Right lobe of liver (tissue), 6 donors: ENCODE data around the gene C4orf46. TPM values are rescaled to one million over a fixed set of nuclear protein-coding genes. Genes with fewer than 3 reads are reported as not detected.
"Not testable (repeated sequence)": the region's sequence is repeated elsewhere in the genome, so short reads cannot be mapped to it uniquely, and the experiment has no call there.

ENCODE experiments used
- ATAC-seq, 4 donors: fragments of 200-7000 bp; cut with Tn5 transposase; one replicate each; pipeline ENCODE4 v1.9.1; 2020; ENCODE audit warnings: mild to moderate bottlenecking in 4 of 4, moderate library complexity in 4 of 4
- DNase-seq, 3 donors: peaks; one replicate each; pipeline ENCODE4 v3.0.0-alpha.2; 2020
- H3K27ac ChIP-seq, 3 donors: fragments of 200-600 bp; one replicate each; pipeline ENCODE4 v1.8.0; 2022
- H3K27me3 ChIP-seq, 2 donors: fragments of 200-600 bp; one replicate each; pipeline ENCODE4 v1.8.0; 2022
- H3K36me3 ChIP-seq, 4 donors: fragments of 200-600 bp; sonication (generic) in 1 of 4; one replicate each; pipeline versions ENCODE4 v1.5.1 to v1.8.0; 2017 to 2022; ENCODE audit warnings: control low read depth in 1 of 4
- H3K4me1 ChIP-seq, 4 donors: fragments of 200-600 bp; sonication (generic) in 1 of 4; one replicate each; pipeline versions ENCODE4 v1.5.1 to v1.8.0; 2017 to 2022; ENCODE audit warnings: control low read depth in 1 of 4
- H3K4me3 ChIP-seq, 3 donors: fragments of 200-600 bp; one replicate each; pipeline ENCODE4 v1.8.0; 2022
- H3K9me3 ChIP-seq, 4 donors: fragments of 200-600 bp; sonication (generic) in 1 of 4; one replicate each; pipeline versions ENCODE4 v1.5.1 to v1.8.0; 2017 to 2022; ENCODE audit warnings: control low read depth in 1 of 4
- POLR2A ChIP-seq: fragments of 450-650 bp; IDR thresholded peaks from one replicate; pipeline ENCODE4 v1.6.1; 2017; ENCODE audit warnings: antibody characterized with exemption, mild to moderate bottlenecking
- WGBS: methylation state at CpG from one replicate; pipeline ENCODE4 v1.1.6; 2018; ENCODE audit warnings: low coverage, low lambda C conversion rate; ENCODE audit not compliant: insufficient coverage; ENCODE audit errors: missing lambda C conversion rate; 5-methylcytosine and 5-hydroxymethylcytosine counted together
- intact Hi-C, 2 donors: fragments of 100-400 bp; cut with DNase I; formaldehyde crosslinking; loops; one replicate each; pipeline versions ENCODE4 v1.11.2 to v1.14.1; 2022
- total RNA-seq, 6 experiments: library from RNA; depleted of rRNA in 2 of 6; stranded (reverse); fragments of >200 nt in 2 of 6; fragmentation: NEBNext Ultra II Directional in 3 of 6; extraction: Animal tissue kit (Norgen Biotek cat#: 25700) in 3 of 6; gene quantifications; one replicate each; pipeline versions ENCODE4 v1.1.0 to v1.2.4, GENCODE V29; 2016 to 2023
- TF ChIP-seq, protein P1 (sequence below), 4 donors: fragments of 200-600 bp in 3 of 4; fragments of 450-650 bp in 1 of 4; IDR thresholded peaks; one replicate each; pipeline versions ENCODE4 v1.5.1 to v1.8.0; 2016 to 2022; ENCODE audit warnings: antibody characterized with exemption in 4 of 4, mild to moderate bottlenecking in 2 of 4
- donor health status: DM: no; HTN: yes; CAD: no.
- donor health status: DM: no; HTN: no; CAD: no.
- donor health status: DM: no; HTN: no; CAD: no.
- donor health status: DM: no; HTN: yes; CAD: no.
- donor health status: DM: no; HTN: yes; CAD: no.

Gene C4orf46
- total RNA-seq, 6 experiments from 2014 or later: 0.54 to 2.8 (median 0.92) TPM

DNA sequence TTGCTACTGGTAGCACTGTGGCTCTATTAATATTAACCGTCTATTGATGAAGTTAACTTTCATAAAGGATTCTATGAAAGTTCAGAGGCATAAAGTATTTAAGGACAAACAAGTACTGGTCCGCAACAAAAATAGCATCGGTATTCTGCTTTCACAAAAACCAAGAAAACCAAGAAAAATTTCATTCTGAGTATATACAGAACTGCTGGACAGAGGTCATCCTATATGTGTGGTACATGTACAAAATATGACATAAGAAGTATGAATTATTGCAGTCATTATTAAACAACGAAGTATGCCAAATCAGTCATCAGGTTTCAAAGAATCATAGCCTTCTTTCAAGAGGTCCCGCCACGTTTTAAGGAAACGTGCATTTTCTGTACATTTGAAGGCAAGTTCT is 2.4 kb downstream of the C4orf46 start:
- no peaks in the 10 kb centered on the region for H3K36me3 ChIP-seq
- H3K27me3 ChIP-seq: no peaks in the 10 kb centered on the region
- TF ChIP-seq, protein P1, sequence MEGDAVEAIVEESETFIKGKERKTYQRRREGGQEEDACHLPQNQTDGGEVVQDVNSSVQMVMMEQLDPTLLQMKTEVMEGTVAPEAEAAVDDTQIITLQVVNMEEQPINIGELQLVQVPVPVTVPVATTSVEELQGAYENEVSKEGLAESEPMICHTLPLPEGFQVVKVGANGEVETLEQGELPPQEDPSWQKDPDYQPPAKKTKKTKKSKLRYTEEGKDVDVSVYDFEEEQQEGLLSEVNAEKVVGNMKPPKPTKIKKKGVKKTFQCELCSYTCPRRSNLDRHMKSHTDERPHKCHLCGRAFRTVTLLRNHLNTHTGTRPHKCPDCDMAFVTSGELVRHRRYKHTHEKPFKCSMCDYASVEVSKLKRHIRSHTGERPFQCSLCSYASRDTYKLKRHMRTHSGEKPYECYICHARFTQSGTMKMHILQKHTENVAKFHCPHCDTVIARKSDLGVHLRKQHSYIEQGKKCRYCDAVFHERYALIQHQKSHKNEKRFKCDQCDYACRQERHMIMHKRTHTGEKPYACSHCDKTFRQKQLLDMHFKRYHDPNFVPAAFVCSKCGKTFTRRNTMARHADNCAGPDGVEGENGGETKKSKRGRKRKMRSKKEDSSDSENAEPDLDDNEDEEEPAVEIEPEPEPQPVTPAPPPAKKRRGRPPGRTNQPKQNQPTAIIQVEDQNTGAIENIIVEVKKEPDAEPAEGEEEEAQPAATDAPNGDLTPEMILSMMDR (IDR thresholded peaks at IDR 0.05): no peak
- no peak for TF ChIP-seq POLR2A
- H3K9me3 ChIP-seq: no peaks in the 10 kb centered on the region
- intact Hi-C loops: no loop called here
- 88% methylated on average over 7 of the region's 7 CpGs for WGBS
- H3K4me1 ChIP-seq: peaks cover 0 to 15% (median 4%) of the 10 kb centered on the region in 4 donors
- no peak overlapping the region for H3K27ac ChIP-seq
- DNase-seq (no peak), ATAC-seq (no peak)
- no peak overlapping the region for H3K4me3 ChIP-seq

DNA sequence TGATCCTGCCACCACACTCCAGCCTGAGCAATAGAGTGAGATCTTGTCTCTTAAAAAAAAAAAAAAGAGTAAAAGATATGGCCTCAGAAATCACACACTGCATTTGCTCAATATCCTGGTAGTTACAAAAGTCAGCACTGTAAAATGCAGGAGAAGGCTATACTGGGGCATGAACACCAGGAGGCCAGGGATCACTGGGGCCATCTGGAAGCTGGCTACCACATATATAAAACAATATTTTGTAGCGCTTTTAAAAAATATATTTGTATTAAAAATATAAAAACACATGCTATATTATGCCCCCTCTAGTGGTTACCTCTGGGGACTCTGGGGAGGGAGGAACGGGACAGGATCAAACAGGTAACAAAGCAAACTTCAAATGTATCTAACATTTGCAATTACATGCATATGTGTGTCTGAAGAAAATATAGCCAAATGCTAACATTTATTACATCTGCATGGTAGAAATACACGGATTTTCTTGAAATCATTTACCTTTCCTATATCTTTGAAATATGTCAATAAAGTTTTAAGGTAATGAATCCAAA is 4.0 kb downstream of the C4orf46 start:
- H3K4me3 ChIP-seq: no peak overlapping the region
- no peak for DNase-seq
- H3K4me1 ChIP-seq: no peaks in the 10 kb centered on the region
- 82% methylated on average over 3 of the region's 3 CpGs for WGBS
- H3K9me3 ChIP-seq: no peaks in the 10 kb centered on the region
- intact Hi-C loops: no loop called here
- no peak for ATAC-seq
- no peaks in the 10 kb centered on the region for H3K36me3 ChIP-seq
- no peak overlapping the region for H3K27ac ChIP-seq
- no peaks in the 10 kb centered on the region for H3K27me3 ChIP-seq
- TF ChIP-seq, protein P1 (IDR thresholded peaks at IDR 0.05): peak in 3 of 4 donors; percentile 42 to 48 (median 46)
- no peak for TF ChIP-seq POLR2A

DNA sequence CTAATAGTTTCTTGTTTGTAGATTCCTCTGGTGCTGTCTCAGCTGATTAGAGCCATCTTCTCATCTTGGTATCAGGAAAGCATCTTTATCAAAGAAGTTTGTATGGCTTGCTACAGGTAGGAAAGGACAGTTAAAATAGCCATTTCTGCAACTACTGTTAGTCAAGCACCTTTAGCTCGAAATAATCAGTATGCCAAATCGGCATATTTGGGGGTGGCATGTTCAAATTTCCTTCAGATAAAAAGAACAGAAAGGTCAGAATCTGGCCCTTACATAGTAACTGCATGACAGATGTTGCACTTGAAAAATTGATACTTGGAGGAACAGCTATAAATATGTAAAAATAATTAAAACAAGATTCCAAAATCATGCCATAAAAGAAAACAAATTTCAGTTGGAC is 4.8 kb downstream of the C4orf46 start:
- WGBS: 80% methylated on average over 2 of the region's 2 CpGs
- no peaks in the 10 kb centered on the region for H3K36me3 ChIP-seq
- H3K27me3 ChIP-seq: no peaks in the 10 kb centered on the region
- no peak for DNase-seq
- no peak overlapping the region for H3K27ac ChIP-seq
- H3K9me3 ChIP-seq: no peaks in the 10 kb centered on the region
- ATAC-seq: no peak
- TF ChIP-seq, protein P1 (IDR thresholded peaks at IDR 0.05): no peak
- no peak for TF ChIP-seq POLR2A
- no peaks in the 10 kb centered on the region for H3K4me1 ChIP-seq
- intact Hi-C loops: no loop called here
- H3K4me3 ChIP-seq: no peak overlapping the region

DNA sequence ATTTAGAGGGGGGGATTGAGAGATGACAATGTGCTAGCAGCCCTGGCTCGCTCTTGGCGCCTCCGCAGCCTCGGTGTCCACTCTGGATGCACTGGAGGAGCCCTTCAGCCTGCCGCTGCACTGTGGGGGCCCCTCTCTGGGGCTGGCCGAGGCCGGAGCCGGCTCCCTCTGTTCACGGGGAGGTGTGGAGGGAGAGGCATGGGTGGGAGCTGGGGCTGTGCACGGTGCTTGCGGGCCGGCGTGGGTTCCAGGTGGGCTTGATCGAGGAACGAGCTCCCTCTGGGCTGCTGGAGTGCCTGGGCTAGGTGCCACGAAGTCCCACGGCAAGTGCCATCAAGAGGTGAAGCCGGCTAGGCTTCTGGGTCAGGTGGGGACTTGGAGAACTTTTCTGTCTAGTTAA is 6.9 kb downstream of the C4orf46 start:
- no peak for DNase-seq
- H3K36me3 ChIP-seq: no peaks in the 10 kb centered on the region
- no peaks in the 10 kb centered on the region for H3K4me1 ChIP-seq
- no peak overlapping the region for H3K4me3 ChIP-seq
- TF ChIP-seq POLR2A: no peak
- TF ChIP-seq, protein P1 (IDR thresholded peaks at IDR 0.05): no peak
- H3K27ac ChIP-seq: no peak overlapping the region
- intact Hi-C loops: no loop called here
- H3K27me3 ChIP-seq: no peaks in the 10 kb centered on the region
- WGBS: 96% methylated on average over 5 of the region's 18 CpGs
- H3K9me3 ChIP-seq: no peaks in the 10 kb centered on the region
- no peak for ATAC-seq

DNA sequence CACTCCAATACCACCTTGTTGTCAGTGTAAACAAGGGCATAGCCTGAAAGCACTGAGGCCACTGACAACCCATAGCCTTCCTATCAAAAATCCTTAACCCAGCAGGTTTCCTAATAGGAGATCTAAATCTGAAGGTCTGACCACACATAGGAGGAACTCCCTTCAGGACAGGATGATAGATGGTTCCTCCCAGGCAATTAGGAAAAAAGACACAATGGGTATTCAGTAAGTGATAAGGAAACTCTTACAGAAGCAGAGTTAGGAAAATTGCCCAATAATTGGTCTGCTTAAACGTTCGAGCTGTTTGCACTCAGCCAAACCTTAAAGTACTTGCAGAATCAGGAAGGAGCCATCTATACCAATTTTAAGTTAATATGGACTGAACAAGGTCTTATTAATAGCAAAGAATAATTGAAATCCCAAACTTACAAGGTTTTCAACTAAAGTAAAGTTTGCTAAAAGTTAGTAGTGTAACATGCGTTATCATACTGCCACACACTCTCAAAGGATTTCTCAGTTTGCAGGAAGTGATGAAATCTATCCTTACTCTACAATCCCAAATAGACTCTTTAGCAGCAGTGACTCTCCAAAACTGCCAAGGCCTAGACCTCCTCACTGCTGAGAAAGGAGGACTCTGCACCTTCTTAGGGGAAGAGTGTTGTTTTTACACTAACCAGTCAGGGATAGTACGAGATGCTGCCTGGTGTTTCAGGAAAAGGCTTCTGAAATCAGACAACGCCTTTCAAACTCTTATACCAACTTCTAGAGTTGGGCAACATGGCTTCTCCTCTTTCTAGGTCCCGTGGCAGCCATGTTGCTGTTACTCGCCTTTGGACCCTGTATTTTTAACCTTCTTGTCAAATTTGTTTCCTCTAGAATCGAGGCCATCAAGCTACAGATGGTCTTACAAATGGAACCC is 7.7 kb downstream of the C4orf46 start:
- H3K9me3 ChIP-seq, ATAC-seq, intact Hi-C loops, H3K27ac ChIP-seq, H3K4me3 ChIP-seq, H3K27me3 ChIP-seq, DNase-seq, H3K4me1 ChIP-seq, H3K36me3 ChIP-seq: not testable (repeated sequence)
- 66% methylated on average over 8 of the region's 8 CpGs for WGBS

DNA sequence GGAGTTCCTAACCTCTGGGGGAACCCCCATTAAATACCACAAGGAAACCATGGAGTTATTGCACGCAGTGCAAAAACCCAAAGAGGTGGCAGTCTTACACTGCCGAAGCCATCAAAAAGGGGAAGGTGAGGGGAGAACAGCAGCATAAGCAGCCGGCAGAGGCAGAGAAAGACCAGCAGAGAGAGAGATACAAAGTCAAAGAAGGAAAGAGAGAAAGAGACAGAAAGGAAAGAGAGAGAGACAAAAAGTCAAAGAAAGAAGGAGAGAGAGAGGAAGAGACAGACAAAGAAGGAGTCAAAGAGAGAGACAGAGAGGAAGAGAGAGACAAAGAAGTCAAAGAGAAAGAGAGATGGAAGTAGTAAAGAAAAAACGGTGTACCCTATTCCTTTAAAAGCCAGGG is 8.4 kb downstream of the C4orf46 start:
- H3K4me3 ChIP-seq, H3K27ac ChIP-seq, DNase-seq, H3K9me3 ChIP-seq, H3K4me1 ChIP-seq, intact Hi-C loops, H3K27me3 ChIP-seq, H3K36me3 ChIP-seq, ATAC-seq: not testable (repeated sequence)
- 31% methylated on average over 4 of the region's 4 CpGs for WGBS
